A172 (cell line): Measurements from ENCODE around the gene RBFOX2. TPM values are rescaled to one million over a fixed set of nuclear protein-coding genes. Genes with fewer than 3 reads are reported as not detected.
A peak's percentile ranks its signal among the peaks of the same experiment; 100 is the strongest.

ENCODE experiments used
- DNase-seq: peaks from one replicate; pipeline ENCODE4 v3.0.0-alpha.2; 2015; ENCODE audit warnings: low spot score
- total RNA-seq: library from RNA; depleted of rRNA; stranded (reverse); fragments of >200 nt; shearing (Covaris generic); gene quantifications from 2 replicates; pipeline ENCODE4 v1.2.3, GENCODE V29; 2014

RBFOX2 gene
- total RNA-seq, 1 experiment from 2014 or later, result 47.5 TPM

GRCh38 chr22:35940166-35940565 is 88.5 kb downstream of the RBFOX2 start:
- no peak for DNase-seq

- no peak for DNase-seq
Observed at GRCh38 chr22:35938226-35938625, 90.4 kb downstream of the RBFOX2 start.

GRCh38 chr22:35930933-35931332 is 97.7 kb downstream of the RBFOX2 start:
- peak; percentile 52 for DNase-seq

- DNase-seq, result no peak
Observed at GRCh38 chr22:35928285-35928798, 100.3 kb downstream of the RBFOX2 start.

GRCh38 chr22:35923026-35923425 is 105.6 kb downstream of the RBFOX2 start:
- no peak for DNase-seq

- peak; percentile 83 for DNase-seq
Observed at GRCh38 chr22:35921777-35922176, 106.8 kb downstream of the RBFOX2 start.

GRCh38 chr22:35921044-35921443 is 107.6 kb downstream of the RBFOX2 start:
- no peak for DNase-seq

GRCh38 chr22:35919002-35919542 is 109.6 kb downstream of the RBFOX2 start:
- DNase-seq, result no peak

- DNase-seq, result no peak
Observed at GRCh38 chr22:35918456-35918855, 110.2 kb downstream of the RBFOX2 start.

- no peak for DNase-seq
Observed at GRCh38 chr22:35917651-35918050, 111.0 kb downstream of the RBFOX2 start.

GRCh38 chr22:35915477-35916013 is 113.1 kb downstream of the RBFOX2 start:
- no peak for DNase-seq

- peak; percentile 79 for DNase-seq
Observed at GRCh38 chr22:35914665-35915476, 113.8 kb downstream of the RBFOX2 start.

- DNase-seq, result no peak
Observed at GRCh38 chr22:35914357-35914664, 114.3 kb downstream of the RBFOX2 start.

GRCh38 chr22:35913925-35914324 is 114.7 kb downstream of the RBFOX2 start:
- no peak for DNase-seq

- DNase-seq, result no peak
Observed at GRCh38 chr22:35912658-35913057, 116.0 kb downstream of the RBFOX2 start.

- DNase-seq, result no peak
Observed at GRCh38 chr22:35911877-35912276, 116.7 kb downstream of the RBFOX2 start.

GRCh38 chr22:35910926-35911325 is 117.7 kb downstream of the RBFOX2 start:
- DNase-seq, result no peak

GRCh38 chr22:35910003-35910769 is 118.4 kb downstream of the RBFOX2 start:
- peak; percentile 49 for DNase-seq

GRCh38 chr22:35905894-35906293 is 122.7 kb downstream of the RBFOX2 start:
- DNase-seq, result no peak

- no peak for DNase-seq
Observed at GRCh38 chr22:35904752-35905151, 123.9 kb downstream of the RBFOX2 start.

- DNase-seq, result no peak
Observed at GRCh38 chr22:35904336-35904692, 124.3 kb downstream of the RBFOX2 start.

GRCh38 chr22:35903571-35904335 is 124.9 kb downstream of the RBFOX2 start:
- no peak for DNase-seq
